Ectodermal cell (in vitro differentiated cells): Measurements from ENCODE around the gene KLHL10.

Experiments
- H3K27ac ChIP-seq: 2 replicates; pipeline ENCODE4 v1.7.0; 2013; ENCODE audit warnings: mild to moderate bottlenecking, low read depth, low read length; ENCODE audit not compliant: insufficient read depth, poor library complexity, severe bottlenecking
- H3K27me3 ChIP-seq: 2 replicates; pipeline ENCODE4 v1.7.0; 2013; ENCODE audit warnings: mild to moderate bottlenecking, low read length; ENCODE audit not compliant: insufficient read depth, control insufficient read depth, poor library complexity, severe bottlenecking
- H3K36me3 ChIP-seq: one replicate; pipeline ENCODE4 v1.7.0; 2013; ENCODE audit warnings: low read length; ENCODE audit not compliant: control insufficient read depth, insufficient read depth
- H3K4me1 ChIP-seq: one replicate; pipeline ENCODE4 v1.7.0; 2013; ENCODE audit warnings: low read length; ENCODE audit not compliant: control insufficient read depth, insufficient read depth
- H3K4me3 ChIP-seq: 2 replicates; pipeline ENCODE4 v1.7.0; 2013; ENCODE audit warnings: low read depth, low read length, control low read depth; ENCODE audit not compliant: insufficient read depth
- H3K9me3 ChIP-seq: 2 replicates; pipeline ENCODE4 v1.7.0; 2013; ENCODE audit warnings: mild to moderate bottlenecking, low read length, moderate library complexity; ENCODE audit not compliant: control insufficient read depth
- WGBS, 2 experiments: methylation state at CpG; one replicate each; pipeline ENCODE4 v1.1.7; 2013; ENCODE audit warnings: missing lambda C conversion rate in 2 of 2; 5-methylcytosine and 5-hydroxymethylcytosine counted together

Gene KLHL10

DNA sequence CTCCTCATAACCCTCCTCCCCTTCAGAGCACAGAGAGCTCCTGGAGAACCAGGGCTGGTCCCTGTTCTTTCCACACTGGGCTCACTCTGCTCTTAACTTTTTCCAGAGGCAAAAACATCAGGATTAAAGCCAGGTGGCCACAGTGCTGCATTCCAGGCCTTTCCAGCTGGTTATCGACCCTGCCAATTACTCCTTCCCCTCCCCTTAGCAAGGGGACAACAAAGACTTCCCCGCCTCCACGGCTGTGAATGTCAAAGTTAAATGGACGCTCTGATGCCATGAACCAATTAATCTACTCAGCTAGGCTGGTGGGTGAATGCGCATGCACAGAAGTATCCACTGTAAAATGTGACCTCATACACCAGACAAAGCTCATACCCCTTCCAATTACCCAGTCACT, 58.0 kb downstream of the KLHL10 start:
- Histone ChIP-seq H3K9me3 (no peaks in the 10 kb centered on the region), H3K4me3 (no peak overlapping the region), H3K27ac (no peak overlapping the region), H3K4me1 (no peaks in the 10 kb centered on the region), H3K36me3 (peaks cover 80% of the 10 kb centered on the region), H3K27me3 (no peaks in the 10 kb centered on the region)
- WGBS, 2 experiments: 87 to 89% methylated on average over 5 of the region's 5 CpGs

DNA sequence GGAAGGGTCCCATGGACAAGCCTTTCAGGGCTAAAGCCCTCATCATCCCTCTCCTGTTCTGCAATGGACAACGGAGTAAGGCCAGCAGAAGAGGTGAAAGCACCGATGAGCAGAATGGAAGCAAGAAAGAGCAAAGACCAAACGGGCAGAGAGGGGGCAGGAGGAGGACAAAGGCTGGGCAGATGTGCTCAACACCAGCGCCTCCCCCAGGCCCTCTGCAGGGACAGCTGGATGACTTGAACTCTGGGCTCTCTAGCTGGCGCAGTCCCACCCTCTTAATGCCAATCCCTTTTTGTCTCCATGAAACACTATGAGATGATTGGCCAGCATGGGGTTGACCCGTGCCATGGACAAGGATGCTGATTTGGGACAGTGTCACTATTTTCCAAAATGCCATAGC, 59.1 kb downstream of the KLHL10 start:
- H3K4me1 ChIP-seq: no peaks in the 10 kb centered on the region
- H3K9me3 ChIP-seq: no peaks in the 10 kb centered on the region
- peaks cover 81% of the 10 kb centered on the region for H3K36me3 ChIP-seq
- WGBS, 2 experiments: 93 to 94% methylated on average over 6 of the region's 6 CpGs
- H3K27ac ChIP-seq: no peak overlapping the region
- H3K4me3 ChIP-seq: no peak overlapping the region
- H3K27me3 ChIP-seq: no peaks in the 10 kb centered on the region
